ENCODE data around the gene COL17A1.

DNA sequence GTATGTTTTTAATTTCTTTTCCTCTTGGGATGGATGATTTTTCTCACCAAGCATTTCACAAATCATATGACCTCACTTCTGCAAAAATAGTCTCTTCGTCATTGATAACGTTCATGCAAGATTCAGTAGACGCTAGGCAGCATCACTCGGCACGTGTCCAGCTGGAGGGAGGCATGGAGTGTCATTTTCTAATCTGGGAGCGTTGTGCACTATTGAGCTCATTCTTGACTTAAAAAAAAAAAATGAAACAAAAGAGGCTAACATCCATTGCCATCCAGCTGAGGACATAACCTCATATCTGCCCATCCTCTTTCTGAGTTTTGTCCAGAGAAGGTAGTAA lies 56.2 kb downstream of the COL17A1 start:
- TF ChIP-seq CTCF (IDR thresholded peaks at IDR 0.05; ENCODE audit: low read length) (no peak), EZH2 (optimal IDR thresholded peaks at IDR 0.05; ENCODE audit: low read depth, low read length) (no peak), EZH2phosphoT487 (IDR thresholded peaks at IDR 0.05; ENCODE audit: low read length) (no peak)

Data from MM.1S (cell line).